DMS 273 (cell line): ENCODE measurements around the gene DEGS1.

Source experiments
- DNase-seq: peaks from one replicate; lab custom pipeline; 2025; ENCODE audit not compliant: unreplicated experiment; lab: John Stamatoyannopoulos, UW

The DEGS1 gene

DNA sequence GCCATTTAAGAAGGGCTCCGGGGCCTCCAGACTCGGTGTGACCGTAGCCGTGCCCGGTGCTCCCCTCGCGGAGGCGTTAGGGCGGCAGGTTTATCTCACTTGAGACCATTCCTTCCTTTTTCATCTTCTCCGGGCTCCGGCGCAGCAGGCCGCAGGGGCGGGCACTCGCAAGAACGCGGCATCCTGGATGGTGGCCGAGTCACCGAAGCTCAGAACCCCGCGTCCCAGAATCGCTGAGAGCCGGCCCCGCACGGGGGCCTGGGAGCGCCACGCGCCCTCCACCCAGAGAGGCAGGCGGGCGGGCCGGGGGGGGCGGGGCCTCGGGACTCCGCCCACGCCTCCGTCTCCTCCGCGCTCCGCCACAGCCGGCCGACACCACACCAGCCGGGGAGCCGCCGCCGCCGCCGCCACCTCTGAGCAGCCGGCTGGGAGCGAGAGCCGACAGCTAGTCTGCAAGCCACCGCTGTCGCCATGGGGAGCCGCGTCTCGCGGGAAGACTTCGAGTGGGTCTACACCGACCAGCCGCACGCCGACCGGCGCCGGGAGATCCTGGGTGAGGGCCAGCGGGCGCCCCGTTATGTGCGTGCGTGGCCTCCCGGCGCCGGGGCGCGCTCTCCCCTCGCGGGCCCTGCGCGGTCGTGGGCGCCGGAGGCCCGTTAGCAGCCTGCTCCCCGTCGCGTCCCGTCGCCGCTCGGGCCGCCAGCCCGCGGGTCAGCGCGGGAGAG, at the start of gene DEGS1:
Gene DEGS1, plus strand, starts transcription at position 375 of the 725 bp plus-strand sequence. Its CDS starts 97 bp downstream, at position 472.
- DNase-seq, result peak; percentile 97

DNA sequence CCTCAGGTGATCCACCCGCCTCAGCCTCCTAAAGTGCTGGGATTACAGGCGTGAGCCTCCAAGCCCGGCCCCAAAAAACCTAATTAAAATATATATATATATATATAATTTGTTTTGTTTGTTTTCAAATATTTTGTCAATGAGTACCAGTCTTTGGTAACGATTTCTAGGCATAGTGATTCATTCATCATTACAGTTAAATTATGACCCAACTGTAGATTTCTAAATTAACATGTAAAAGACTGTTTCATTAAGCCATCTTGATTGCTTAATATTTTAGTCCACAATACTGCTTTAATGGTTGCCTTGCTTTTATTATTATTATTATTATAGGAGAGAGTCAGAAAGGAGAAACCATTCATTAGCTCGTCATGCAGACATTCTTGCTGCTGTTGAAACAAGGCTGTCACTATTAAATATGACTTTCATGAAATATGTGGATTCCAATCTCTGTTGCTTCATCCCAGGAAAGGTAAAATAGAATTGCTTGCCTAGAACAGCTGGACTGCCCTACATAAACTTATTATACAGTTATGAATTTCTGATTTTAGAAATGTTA, 49.2 kb upstream of the DEGS1 start:
- DNase-seq, result no peak

DNA sequence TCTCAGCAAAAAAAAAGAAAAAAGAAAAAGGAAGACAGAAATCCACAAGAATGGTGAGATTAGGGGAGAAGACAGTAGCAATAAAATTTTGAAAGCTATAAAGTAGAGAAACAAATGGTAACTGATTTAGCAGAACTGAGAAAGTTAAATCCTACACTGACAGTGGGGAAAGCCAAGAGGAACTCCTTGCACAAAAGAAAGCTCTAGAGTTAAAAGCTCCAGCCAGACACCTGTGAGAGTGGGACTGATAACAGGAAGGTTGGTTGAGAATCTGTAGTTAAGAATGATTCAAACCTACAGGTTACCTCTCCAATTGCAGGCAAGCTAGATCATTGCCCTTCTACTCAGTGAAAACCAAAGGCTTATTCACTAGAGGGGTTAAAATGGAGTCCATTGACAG, 45.5 kb upstream of the DEGS1 start:
- no peak for DNase-seq

DNA sequence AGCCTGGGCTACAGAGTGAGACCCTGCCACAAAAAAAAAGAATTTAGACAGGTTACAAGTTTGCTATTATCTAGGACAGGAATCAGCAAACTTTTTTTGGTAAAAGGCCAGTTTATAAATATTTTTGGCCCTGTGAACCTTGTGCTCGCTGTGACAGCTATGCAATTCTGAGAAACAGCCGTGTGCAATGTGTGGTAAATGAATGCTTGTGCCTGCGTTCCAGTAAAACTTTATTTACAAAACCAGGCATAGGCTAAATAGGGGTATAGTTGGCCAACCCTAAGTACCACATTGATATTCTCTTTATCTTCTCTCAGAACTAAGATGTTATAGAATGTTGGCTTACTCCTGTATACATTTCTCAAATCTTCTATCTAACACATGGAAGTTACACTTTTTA, 44.8 kb upstream of the DEGS1 start:
- DNase-seq, result no peak

DNA sequence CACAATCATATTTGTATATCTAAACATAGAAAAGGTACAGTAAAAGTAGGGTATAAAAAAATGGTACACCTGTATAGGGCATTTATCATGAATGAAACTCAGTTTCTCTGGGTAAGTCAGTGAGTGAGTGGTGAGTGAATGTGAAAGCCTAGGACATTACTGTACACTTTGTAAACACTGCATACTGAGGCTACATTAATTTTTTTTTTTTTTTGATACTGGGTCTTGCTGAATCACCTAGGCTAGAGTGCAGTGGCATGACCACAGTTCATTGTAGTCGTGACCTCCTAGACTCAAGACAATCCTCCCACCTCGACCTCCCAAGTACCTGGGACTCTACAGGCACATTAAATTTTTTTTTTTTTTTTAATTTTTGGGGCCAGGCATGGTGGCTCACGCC, 41.3 kb upstream of the DEGS1 start:
- DNase-seq, result no peak

DNA sequence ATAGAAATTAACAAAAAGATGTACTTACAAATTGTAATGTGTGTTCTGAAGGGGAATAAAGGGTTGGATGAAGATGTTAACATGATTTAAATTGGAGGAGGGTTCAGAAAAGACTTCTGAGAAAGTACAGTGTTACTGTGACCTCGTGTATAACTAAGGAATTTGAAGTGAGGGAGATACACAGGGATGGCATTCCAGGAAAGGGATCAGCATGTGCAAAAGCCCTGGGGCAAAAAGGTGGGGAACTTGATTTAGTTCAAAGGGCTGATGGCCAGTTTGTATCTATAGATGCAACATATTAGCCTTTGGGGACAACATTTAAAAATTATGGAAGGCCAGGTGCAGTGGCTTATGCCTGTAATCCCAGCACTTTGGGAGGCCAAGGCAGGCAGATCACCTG, 33.3 kb upstream of the DEGS1 start:
- DNase-seq, result no peak

DNA sequence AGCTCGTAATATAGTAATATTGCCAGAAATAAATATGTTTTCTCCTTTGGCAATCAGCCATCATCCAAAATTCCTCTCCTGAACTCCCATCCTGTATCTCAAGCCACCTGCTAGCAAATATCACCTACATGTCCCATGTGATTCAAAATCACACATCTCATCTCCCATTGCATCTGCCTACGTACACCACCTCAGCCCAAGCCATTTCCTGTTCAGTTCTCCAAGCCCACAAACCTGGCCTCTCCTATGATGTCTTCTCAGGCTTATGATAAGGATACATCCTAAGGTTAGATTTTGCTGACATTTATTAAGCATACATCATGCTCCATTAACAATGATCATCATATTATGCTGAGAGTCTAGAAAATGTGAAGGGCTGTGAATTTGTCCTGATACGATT, 31.9 kb upstream of the DEGS1 start:
- DNase-seq, result no peak

DNA sequence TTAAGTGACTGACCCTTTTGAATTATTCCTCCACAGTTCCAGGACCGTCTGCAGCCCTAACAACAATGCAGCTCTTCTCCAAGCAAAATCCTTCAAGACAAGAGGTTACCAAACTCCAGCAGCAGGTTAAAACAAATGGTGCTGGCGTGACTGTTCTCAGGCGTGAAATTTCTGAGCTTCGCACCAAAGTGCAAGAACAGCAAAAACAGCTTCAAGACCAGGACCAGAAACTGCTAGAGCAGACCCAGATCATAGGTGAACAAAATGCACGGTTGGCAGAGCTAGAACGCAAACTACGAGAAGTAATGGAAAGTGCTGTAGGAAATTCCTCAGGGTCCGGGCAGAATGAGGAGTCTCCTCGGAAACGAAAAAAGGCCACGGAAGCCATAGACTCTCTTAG, 25.7 kb upstream of the DEGS1 start:
- no peak for DNase-seq

DNA sequence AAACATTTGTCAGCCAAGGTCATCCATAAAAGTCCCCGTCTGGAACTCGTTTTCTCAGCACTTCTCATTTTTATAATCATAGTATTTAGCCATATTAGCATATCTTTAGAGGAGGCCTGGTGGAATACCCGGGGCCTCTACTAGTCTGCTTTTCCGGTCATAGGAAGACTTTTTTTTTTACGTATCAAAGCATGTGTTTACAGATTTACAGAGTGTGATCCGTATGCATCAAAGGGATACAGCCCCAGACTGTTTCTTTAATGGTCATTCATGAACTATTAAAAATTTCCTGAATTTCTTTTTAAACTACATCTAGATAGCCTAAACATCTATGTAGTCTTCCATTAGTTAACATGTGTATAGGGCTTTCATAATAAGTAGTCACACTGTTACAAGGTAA, 23.5 kb upstream of the DEGS1 start:
- no peak for DNase-seq

DNA sequence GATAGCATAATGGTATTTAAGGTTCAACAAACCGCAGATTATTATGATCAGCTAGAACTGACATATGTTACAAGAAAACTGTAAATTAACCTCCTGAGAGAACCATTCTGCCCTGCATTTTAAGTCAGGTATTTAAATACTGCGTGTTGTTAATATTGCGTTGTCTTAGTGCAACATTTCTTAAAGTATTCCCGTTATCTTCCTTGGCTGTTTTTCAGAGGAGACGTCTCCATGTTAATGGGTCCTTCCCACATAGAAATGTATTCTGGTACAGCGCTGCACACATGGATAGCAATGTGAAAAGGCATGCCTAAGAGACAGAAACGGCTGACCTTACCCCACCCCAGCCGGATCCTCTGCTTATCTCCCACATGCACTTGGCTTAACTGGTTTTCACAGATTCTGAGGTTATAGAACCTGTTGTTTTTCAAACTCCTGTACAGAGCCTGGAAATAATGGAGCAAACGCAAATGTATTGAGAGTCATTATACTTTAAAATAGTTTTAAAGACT, 22.8 kb upstream of the DEGS1 start:
- no peak for DNase-seq

DNA sequence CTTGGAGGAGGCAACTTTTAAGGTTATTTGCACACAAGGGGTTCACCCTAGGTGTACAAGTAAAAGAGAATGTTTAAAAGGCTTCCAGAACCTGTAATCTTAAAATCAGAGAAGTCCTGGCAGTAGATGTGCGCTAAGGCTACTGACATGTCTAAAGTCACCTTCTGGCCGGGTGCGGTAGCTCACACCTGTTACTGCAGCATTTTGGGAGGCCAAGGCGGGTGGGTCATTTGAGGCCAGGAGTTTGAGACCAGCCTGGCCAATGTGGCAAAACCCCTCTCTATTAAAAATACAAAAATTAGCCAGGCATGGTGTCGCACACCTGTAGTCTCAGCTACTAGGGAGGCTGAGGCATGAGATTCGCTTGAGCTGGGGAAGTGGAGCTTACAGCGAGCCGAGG, 20.3 kb upstream of the DEGS1 start:
- DNase-seq, result no peak

DNA sequence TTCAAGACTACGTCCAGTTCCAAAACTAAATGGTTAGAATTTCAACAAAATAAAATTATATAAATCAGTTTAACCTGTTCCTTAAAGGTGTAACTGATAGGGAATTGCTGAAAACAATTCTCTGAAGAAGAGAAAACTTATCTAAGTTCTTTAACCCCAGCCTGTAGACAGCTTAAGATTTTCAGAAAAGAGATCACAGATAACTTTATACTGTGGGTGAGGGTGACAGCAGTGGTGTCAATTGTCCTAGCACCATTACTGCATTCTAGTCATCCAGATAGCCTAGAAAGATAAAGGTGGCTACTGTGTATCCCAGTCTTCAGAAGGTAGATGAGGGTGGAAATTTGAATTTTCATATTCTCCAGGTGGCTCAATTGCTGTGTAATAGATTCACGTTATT, 19.7 kb upstream of the DEGS1 start:
- no peak for DNase-seq

DNA sequence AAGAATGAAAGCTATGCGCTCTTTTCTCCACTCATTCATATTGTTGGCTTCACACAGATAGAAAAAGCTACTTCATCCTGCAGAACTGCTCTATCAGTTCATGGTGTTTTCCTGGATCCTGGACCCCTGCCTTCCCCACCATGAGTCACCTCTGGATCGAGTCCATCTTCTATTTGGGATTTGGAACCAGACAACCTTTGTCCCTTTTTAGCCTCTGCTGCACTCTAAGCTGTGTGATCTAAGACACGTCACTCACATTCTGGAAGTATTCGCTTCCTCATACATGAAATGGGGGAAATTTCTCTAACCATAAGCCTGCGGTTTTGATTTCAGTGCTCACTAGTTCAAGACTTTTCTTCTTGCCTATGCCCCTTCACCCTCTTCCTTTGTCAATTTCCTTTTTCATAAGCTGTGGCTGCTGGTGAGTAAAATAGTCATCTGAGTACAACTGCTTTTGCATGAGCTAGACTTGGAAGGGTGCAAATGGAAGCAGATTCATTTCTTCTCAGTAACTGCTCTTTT, 14.1 kb upstream of the DEGS1 start:
- no peak for DNase-seq

DNA sequence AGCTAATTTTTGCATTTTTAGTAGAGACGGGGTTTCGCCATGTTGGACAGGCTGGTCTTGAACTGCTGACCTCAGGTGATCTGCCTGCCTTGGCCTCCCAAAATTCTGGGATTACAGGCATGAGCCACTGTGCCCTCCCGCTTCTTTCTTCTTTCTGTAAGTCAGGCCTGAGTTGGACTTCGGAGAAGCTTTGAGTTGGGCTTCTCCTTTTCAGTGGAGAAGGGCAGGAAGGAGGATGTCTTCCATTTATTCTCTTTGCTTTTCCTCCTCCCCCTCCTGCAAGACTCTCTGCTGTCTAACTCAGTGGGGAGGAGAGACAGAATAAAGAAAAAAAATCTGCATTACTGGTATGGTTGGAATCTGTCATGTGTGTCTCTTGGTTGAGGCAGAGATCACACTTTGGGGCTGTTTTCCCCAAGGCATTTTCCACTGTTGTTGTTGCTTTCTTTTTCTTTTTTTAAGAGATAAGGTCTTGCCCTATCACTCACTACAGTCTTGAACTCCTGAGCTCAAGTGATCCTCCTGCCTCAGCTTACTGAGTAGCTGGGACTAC, 13.2 kb upstream of the DEGS1 start:
- DNase-seq, result no peak

DNA sequence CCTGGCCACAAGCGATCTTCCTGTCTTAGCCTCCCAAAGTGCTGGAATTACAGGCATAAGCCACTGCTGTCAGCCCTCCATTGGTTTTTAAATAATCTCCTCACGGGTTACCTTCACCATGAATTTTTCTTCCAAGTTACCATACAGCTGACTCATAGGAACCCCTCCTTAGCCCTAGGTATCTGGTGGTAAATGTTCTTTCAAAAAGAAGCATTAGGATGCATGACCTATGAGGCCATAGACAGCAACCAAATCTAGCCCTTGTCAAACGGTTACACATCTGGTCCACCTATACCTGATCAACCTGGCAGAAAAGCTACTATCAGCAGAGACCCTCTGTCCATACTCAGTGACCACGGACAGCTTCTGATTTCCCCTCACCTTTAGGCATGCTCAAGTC, 12.7 kb upstream of the DEGS1 start:
- DNase-seq, result no peak

DNA sequence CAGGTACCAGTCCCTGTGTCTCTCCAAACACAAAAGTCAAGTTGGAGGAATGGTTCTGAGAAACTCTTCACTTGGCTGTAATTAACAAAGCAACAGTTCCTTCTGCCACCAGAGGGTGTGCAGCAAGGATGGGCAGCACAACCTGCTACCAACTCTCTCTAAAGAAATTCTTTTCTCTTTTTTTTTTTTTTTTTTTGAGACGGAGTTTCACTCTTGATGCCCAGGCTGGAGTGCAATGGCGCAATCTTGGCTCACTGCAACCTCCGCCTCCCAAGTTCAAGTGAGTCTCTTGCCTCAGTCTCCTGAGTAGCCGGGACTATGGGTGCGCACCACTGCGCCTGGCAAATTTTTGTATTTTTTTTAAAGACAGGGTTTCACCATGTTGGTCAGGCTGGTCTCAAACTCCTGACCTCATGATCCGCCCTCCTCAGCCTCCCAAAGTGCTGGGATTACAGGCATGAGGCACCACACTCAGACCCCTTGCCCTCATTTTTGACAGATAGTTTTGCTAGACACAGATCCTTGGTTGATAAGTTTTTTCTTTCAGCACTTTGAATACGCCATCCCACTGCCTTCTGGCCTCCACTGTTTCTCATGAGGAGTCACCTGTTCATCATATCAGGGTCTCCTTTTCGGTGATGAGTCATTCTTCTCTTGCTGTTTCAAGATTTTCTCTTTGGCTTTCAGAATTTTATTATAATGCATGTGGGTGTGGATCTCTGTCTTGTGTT, 12.1 kb upstream of the DEGS1 start:
- peak; percentile 54 for DNase-seq

DNA sequence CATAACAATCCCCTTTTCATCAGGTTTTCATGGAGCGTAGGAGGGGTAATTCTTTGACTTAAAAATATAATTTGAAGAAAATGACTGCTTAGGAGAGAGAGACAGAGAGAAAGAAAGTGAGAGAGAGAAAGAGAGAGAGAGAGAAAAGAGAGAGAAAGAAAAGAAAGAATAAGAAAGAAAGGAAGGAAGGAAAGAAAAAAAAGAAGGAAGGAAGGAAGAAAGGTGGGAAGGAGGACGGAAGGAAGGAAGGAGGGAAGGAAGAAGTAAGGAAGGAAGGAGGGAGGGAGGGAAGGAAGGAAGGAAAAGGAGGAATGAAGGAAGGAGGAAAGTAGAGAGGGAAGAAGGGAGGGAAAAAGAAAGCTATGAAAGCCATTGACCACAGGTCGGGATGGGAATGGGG, 10.8 kb upstream of the DEGS1 start:
- DNase-seq, result no peak

DNA sequence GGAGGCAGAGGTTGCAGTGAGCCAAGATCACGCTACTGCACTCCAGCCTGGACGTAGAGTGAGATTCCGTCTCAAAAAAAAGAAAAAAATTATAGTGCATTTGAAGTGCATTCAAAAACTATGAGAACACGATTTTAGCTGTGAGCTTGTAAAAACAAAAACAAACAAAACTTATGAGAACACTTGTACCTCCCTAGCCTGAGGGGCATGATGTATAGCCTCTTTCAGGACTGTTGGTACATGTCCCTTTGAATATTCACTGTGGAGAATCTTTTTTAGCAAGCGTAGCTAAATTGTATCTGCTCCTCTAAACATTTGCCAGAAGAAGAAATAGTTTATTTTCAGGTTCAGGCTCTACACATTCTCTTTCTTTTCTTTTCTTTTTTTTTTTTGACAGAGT, 9.5 kb upstream of the DEGS1 start:
- no peak for DNase-seq

DNA sequence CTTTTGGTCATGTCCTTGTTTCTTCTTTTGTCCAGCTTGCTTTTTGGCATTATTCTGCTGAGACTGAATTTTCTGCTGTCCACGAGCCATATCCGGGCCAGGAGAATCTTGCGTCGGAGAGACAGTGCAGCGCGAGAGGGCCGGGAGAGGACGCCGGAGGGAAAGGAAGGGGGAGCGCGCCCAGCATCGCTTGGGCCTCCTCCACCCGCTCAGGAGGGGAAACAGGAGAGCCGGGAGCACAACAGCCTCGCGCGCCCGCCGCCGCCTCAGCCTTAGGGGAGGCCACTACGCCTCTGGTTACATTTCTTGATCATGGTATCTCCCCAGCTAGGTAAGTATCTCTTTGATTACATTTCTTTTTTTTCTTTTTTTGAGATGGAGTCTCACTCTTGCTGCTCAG, 7.4 kb upstream of the DEGS1 start:
- DNase-seq, result no peak

DNA sequence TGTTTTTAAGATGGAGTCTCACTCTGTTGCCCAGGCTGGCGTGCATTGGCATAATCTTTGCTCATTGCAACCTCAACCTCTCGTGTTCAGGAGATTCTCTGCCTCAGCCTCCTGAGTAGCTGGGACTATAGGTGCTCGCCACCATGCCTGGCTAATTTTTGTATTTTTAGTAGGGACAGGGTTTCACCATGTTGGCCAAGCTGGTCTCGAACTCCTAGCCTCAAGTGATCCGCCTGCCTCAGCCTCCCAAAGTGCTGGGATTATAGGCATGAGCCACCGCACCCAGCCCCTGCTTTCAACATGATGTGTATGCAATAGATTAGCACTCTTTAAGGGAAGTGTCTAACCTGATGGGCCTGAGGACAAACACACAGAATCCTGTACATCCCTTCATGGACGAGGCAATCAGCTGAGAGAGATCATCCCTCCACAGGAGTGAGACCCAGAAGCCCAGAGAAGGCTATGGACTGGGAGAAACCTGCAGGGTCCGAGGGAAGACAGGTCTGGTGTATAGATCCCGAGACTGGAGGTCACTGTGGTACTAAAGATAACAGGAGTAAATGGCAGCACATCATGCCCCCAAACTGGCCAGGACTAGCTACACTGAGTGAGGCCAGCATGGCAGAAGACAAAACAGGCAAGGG, 5.6 kb upstream of the DEGS1 start:
- no peak for DNase-seq

DNA sequence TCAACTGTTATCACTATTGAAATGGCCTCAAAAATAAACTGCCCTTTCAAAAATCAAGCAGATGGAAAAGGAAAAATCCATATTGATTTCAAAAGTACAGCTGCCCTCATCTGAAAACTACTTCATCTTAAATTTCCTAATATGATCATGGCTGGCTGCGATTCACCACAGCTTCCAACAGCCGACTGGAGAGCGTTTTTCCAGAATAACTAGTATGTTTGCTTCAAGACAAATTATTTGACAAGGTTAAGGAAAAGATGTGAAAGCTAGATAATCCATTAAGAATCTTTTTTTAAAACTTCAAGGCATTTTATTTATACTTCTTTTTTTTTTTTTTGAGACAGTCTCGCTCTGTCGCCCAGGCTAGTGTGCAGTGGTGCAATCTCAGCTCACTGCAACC, 4.1 kb upstream of the DEGS1 start:
- DNase-seq, result no peak
